Stimulated activated CD8-positive, alpha-beta memory T cell treated with anti-CD3 and anti-CD28 coated beads, Interleukin-12 subunit alpha, Interleukin-12 subunit beta, amount 100 ng/mL, for 1 hour (primary cell): ENCODE data around the gene CHD2.
"Not testable (repeated sequence)": the region's sequence is repeated elsewhere in the genome, so short reads cannot be mapped to it uniquely, and the experiment has no call there.

Experiments used
- DNase-seq: peaks from one replicate; pipeline ENCODE4 v3.0.0-alpha.2; 2020; ENCODE audit warnings: low read depth

Gene CHD2

DNA sequence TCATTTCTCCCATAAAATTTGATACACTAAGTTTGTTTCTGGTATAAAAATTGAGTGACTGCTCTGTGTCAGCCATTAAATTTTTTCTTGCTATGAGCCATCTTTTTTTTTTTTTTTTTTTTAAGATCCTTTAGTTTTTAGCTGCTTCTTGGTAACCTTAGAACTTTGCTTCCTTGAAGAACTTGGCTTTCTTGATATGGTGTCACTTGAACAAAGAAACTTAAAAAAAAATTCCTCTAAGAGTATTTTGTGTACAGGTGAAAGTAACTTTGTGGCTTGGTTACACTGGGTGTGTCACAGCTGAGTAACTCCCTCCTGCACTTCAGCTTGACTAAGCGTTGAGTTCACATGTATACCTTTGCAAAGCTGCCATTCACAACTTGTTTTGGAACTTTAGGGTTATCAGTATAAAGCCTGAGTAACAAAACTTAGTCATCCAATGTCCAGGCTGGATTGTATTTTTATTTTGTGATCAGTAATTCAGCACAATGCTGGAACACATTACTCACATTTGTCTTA, 6.5 kb downstream of the CHD2 start:
- no peak for DNase-seq

DNA sequence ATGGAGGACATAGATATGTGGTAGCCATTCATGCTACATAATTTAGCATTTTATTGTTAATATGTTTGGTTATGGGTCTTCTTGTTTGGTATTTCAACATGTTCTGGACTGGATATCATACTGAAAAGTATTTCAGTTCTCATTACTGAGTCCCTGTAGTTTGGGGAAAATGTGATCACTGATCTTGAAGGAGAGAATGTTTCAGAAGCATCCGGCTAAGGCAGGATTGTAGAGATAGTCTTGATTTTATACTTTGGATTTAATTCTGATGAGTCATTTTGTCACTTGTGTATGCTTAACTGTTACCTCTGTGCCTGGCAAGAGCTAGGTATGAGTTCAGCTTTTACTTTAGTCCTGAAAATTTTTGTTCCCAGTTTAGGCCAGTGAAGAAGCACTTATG, 7.1 kb downstream of the CHD2 start:
- DNase-seq: no peak

DNA sequence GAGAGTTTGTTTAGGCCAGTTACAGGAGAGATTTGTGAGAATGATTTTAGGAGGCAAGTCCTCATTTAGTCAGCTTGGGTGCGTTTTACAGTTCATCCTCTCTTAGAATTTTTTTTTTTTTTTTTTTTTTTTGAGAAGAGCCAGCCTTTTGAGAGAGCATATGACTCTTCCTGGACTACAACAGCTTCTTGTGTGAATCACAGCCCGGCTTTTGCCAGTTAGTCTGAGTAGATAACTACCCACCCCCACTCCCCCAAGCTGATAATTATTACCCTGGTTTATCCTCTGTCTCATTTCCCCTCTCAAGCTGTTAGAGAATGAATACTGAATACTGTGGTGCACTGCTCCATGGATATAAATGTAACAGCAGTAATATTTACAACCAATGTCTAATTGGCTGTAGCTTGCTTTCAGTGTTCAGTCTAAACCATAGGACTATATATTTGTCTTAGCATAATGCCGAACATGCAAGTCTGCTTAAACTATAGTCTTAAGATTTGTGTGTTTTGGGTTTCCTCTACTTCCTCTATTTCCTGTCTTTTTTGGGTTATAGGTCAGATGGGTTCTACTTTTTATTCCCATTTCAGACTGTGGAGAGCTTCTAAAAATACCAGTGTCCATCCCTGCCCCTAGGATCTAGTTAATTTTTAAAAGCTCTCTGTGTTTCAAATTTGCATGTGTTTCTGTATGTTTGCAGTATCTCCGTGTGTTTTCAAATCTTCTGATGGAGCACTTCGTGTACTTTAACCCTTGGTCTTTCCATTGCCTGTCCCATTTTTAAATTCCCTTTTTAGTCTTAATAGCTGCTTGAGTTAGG, 8.0 kb downstream of the CHD2 start:
- no peak for DNase-seq

DNA sequence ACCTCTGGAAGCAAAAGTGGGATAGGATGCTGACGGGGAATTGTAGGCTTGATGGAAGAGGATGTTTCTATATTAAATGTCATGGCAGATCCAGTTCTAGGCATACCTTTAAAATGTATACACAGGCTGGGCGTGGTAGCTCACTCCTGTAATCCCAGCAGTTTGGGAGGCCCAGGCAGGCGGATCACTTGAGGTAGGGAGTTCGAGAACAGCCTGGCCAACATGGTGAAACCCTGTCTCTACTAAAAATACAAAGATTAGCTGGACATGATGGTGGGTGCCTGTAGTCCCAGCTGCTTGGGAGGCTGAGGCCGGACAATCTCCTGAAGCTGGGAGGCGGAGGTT, 8.6 kb downstream of the CHD2 start:
- DNase-seq: no peak

DNA sequence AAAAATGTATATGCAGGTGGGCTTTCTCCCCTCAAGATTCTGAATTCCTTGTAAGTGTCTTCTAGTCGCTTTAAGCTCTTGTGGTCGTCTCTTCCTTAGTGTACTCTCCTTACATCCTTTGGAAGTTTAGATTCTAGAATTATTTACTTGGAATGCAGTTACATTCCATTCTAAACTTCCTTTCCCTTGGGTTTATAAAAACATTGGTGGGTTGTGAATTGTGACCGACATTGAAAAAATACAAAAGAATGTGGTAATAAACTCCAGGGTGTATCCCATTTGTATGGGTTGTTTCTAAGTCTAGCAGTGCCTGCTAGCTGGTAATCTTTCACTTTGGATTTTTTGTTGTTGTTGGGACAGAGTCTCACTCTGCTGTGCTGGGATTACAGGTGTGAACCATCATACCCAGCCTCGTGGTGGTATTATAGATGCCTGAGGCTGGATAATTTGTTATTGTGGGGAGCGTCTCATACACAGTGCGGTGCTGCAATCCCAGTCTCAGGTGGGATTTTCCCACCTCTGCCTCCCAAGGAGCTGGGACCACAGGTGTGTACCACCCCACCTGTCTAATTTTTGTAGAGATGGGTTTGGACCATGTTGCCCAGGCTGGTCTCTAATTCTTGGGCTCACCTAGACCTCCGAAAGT, 9.1 kb downstream of the CHD2 start:
- DNase-seq: no peak

DNA sequence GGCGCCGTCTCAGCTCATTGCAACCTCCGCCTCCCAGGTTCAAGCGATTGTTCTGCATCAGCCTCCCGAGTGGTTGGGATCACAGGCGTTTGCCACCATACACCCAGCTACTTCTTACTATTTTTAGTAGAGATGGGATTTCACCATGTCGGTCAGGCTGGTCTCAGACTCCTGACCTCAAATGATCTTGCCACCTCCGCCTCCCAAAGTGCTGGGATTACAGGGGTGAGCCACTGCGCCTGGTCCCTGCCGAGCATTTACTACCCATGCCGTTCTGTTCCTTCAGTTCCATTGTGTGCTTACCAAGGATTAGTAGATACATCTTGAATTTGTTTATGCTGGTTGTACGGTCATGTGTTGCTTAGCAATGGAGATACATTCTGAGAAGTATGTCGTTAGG, 10.3 kb downstream of the CHD2 start:
- DNase-seq: no peak

DNA sequence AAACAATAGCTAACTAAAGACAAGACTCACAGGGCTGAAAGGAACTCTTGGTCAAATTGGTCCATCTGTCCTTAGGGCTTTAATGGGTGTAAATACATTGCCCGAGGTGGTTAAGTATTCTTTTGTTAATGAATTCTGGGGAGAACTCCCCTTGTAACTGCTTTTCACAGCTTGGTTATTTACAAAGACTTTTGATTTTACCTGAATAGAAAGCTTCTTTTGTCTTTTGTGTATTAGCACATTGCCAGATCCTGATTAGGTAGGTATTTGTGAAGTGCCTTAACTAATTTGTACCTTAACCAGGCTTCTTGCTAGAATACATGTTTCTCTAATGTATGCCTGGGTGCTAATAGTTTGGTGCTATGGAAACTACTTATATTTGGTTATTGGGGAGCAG, 14.0 kb downstream of the CHD2 start:
- no peak for DNase-seq

DNA sequence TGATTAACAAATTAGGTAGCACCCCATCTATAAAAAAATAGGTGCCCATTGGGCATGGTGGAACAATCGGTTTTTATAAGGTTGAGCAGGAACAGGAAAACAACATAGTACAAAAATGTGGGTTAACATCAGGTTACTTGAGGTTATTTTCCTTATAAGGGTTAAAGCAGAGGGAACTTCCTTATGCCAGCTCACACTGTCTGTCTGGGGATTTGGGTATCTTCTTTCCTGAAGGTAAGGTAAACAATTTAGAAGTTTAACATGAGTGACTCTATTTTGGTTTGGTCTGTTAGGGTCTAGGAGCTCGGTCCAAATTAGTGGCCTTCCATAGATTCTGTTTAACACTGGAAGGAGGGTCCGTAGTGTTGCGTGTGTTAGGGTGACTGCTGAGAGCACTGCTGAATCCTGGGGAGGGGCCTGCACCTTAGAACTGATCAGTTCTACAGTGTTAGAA, 14.7 kb downstream of the CHD2 start:
- no peak for DNase-seq

DNA sequence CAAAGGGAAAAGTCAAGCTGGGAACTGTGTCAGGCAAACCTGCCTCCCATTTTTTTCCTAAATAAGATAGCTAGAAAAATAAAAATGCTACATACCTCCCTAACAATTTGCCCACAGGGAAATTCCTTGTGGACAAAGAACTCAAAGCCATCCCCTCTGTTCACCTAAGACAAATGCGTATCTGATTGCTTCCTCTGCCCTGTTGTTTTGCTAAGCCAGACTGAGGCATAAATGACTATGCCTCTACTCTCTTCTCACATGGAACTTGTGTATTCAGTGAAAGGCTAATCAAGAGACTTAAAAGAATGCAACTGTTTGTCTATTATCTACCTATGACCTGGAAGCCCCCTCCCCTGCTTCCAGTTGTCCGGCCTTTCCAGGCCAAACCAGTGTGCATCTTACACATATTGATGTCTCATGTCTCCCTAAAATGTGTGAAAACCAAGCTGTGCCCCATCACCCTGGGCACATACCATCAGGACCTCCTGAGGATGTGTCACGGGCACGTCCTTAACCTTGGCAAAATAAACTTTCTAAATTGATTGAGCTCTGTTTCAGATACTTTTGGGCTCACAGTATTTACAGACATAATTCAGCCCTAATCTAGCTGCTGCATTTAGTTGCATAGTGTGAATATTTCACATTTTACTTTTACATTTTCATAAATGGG, 15.8 kb downstream of the CHD2 start:
- DNase-seq: no peak

DNA sequence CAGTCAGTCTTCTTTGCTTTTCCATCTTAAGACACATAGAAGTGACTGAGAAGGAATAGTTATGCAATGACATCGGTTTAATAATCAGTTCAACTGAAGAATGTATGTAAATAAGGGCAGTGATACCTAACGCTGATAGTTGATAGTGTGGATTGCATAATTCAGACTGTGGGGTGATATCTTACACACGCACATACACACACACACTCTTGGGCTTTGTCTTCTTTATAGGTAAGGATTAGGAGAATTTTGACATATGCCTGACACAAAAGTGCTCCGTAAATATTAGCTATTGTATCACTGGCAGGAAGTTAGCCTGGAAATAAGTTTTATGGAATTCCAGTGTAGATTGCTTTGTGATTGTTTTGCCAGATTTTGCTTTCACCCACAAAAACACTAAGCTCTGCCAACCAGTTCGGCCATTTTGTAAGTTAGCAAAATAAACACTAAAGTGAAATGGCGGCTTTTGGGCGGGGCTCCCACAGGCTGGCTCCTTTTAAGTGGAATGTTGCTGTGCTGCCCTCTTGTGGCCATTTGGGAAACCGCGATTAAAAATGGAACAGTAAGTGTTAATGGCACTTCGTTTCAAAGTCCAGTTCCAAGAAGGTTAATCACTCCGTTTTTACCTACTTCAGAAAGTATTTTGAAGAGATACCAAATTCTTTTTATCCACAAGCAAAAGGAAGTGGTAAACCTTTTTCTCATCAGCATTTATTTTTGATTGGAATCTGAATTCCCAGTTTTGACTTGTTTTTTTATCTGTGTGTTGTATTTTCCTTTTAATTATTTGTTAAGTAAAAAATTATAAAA, 17.7 kb downstream of the CHD2 start:
- peak; percentile 90 for DNase-seq

DNA sequence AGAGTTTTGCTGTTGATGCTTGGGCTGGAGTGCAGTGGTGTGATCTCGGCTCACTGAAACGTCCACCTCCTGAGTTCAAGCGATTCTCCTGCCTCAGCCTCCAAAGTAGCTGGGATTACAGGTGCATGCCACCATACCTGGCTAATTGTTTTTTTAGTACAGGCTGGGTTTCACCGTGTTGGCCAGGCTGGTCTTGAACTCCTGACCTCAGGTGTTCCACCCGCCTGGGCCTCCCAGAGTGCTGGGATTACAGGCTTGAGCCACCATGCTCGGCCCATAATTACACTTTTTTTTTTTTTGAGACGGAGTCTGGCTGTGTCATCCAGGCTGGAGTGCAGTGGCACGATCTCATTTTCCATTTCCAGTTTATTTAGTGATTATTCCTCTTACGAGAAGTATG, 18.8 kb downstream of the CHD2 start:
- not testable (repeated sequence) for DNase-seq

DNA sequence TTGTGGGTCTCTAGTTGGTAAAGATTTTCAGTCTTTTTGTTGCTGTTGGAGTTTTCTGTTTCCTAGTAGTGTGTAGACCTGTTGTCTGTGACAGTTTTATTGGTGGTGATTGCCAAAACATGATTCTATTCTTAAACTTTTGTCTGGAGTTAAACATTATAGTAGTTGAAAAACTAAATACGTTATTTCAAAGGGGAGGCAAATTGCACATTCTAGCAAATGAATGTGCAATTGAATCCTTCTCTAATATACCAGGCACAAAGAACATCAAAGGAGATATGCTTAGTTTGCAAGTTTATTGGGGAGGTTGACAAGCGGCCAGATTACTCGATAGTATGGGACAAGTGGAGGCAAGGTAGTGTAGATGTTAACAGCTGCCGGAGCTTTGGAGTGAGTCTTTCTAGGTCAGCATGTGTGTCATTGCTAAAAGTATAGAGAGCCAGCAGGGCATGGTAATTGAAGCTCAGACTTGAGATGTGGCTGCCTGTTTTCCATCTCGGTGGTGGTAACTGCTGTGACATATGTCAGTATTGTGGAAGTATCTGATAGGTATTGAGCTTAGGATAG, 20.6 kb downstream of the CHD2 start:
- DNase-seq: no peak

DNA sequence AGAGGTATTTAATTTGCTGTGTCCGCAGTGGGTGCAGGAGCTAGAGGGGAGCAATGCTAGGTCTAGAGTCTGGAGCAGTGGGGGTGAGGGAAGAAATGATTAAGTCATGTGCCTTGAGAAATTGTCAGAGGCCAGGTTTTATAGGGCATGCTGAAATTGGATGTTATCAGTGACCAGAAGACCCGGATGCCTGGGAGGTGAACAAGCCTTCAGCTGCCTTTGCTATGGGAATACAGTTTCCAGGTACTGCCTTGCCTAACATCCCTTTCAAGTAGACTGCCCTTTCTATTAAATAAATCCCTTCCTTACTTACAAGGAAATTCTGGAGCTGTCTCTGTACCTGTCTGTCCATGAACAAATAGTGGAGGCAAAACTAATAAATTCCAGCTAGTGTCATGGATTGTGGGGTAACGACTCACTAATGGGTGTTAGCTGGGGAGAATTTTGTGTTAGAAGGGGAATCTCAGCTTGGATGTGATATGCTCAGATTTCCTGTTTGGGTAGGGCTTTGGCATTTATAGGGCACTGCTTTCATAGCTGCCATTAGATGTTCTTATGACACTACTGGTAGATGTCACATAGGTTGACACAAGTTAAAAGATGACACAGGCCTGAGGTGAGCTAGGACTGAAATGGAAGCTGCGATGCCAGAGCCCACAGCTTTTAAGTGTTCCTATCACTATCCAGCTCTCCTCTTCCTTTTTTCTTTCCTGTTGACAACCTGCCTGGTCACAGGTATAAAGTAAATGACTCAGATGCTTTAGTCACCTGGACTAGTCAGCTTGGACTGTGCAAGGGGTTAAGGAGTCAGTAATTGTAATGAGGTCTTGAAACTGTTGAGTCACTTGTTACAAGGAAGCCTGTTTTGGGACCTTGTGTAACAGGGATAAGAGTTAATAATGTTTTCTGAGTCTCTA, 21.3 kb downstream of the CHD2 start:
- DNase-seq: no peak

DNA sequence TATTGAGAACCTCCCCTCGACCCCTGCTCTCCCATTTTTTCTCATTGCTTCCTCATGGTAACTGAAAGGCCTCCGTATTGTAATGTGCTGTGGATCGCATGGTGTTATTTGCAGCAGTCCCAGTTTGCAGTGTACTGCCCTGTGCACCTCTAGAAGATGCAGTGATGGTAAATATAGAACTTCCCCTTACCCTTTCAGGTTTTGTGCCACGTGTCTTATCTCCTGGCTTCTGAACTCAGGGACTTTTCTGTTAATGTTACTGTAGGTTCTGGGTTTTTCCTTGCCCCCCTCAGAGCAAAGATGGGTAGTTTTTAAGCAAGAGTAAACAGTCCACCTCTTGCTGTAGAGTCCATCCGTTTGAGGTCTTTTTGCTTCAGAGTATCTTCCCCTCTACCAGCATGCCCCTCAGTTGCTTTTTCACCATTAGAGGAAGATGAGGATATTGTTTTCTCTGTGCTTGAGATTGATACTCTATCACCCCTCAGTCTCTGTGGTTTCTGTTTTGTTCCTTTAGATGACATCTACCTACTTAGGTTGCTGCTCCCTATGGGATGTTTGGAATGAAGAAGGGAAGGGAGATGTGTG, 22.4 kb downstream of the CHD2 start:
- no peak for DNase-seq

DNA sequence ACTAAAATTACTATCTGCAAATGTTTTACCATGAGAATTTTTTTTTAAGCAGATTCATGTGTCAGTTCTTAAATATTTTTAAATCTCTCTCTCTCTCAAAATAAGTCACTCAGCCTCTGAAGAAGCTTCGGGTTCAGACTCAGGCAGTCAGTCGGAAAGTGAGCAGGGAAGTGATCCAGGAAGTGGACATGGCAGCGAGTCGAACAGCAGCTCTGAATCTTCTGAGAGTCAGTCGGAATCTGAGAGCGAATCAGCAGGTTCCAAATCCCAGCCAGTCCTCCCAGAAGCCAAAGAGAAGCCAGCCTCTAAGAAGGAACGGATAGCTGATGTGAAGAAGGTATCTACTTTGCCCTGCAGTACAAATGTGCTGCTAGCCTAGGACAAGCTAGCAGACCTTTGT, 24.1 kb downstream of the CHD2 start:
- no peak for DNase-seq

DNA sequence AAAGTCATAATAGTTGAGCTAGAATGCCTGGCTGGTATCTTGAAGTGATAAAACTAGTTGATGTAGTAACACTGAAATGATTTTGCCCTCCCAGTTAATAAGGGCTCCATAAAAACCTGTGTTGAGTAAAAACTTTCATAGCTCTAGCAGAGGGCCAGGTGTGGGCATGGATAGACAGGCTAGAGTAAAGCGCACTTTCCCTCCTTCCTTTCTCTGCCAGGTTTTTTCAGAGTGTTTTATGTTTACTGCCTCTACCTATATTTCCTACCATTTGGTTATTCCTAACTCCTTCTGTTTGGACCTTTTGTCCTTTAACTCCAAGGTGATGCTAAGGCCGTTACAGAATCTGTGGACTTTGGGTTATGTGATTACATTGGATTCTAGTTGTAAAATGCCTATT, 25.3 kb downstream of the CHD2 start:
- no peak for DNase-seq

DNA sequence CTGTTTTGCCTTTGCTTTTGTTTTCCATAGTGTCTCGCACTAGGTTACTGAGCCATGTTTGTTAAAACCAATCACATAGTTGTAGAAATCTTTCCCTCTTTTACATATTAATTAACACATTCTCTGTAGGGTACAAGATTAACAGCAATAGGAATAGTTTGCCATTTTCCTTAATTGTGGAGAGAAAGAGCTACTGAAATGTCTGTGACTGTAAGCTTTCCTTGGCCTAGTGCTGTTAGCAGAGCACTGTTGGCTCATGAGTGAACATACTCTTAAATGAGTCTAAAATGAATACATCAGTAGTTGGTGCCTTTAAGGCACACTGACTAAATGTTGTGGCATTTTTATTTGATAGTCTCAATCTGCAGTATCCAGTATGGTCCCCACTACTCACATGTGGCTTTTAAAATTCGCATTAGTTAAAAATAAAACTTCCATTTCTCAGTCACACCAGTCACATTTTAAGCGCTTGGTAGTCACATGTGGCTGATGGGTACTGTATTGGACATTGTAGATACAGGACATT, 28.2 kb downstream of the CHD2 start:
- DNase-seq: no peak

DNA sequence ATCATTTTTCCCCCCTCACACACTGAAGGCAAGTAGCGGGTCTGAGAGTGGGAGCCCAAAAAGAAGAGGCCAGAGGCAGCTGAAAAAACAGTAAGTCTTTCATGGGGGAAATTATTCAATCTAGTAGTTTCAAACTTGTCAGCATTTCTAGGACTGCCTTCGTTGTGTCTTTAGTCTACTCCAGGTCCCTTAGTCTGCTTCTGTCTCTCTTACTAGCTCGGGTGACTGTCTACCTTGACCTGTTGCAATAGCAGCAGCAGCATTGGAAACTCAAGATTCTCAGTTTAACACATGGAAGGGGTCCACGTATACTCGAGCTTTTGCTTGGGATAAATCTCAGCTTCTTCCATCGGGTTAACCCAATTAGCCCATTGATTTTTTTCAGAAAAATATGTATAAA, 28.9 kb downstream of the CHD2 start:
- DNase-seq: no peak

DNA sequence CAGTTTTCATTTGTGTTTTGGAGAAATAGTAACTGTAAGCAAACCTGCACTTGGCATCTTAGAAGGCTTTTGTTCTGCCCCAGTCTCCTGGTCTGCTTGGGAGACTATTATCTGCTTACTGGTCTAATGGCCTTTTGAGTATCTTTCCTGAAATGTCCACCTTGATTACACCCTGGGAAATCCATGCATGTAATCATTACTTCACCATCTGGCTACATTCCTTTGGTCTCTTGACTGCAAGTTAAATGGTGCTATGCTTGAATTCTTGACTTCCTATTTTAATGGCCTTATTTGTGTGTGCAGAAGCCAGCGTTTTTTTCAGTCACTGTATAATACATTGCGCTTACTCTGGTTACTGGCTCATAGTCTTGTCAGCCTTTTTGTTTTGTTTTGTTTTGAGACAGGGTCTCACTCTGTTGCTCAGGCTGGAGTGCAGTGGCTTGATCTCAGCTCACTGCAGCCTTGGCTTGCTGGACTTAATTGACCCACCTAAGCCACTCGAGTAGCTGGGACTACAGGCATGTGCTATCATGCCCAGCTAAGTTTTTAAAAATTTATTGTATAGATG, 30.0 kb downstream of the CHD2 start:
- DNase-seq: no peak

DNA sequence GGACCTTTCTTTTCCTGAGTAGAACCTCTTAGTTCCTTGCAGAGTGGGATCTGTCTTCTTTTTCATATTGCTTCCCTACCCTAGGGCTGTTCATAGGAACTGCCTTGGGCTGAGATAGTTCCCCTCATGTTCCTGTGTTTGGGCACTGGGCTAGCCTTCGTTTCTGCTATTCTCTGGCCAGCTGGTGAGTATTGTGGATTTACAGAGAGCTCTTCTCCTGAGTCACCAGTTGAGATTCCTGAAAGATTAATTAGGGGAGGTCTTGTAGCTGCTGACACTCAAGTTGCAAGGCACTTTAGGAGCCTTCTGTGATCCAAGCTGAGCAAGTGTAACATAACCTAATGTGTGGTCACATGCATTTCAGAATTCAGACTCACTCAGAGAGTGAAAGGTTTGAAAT, 30.7 kb downstream of the CHD2 start:
- no peak for DNase-seq
